ENCODE measurements around the gene TPO.

DNA sequence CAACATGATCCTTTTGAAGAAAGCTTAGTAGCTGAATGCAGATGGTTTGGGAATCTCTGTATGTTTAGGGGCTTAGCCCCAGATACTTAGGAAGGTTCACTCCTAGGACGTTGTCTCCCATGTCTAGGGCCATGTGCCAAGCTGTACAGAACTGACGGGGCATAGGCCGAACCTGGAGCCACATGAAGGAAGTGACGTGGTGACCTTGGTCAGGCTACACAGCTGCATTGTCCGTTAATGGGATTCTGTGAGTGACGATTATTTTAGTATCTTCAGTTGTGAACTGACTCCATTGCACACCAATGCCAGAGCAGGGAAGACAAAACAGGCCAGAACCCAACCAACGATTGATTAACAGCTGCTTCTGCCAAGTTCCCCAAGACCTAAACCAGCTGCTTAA, 139.3 kb downstream of the TPO start:
- no peak for TF ChIP-seq POLR2A (IDR thresholded peaks at IDR 0.05)
- TF ChIP-seq, protein P1, sequence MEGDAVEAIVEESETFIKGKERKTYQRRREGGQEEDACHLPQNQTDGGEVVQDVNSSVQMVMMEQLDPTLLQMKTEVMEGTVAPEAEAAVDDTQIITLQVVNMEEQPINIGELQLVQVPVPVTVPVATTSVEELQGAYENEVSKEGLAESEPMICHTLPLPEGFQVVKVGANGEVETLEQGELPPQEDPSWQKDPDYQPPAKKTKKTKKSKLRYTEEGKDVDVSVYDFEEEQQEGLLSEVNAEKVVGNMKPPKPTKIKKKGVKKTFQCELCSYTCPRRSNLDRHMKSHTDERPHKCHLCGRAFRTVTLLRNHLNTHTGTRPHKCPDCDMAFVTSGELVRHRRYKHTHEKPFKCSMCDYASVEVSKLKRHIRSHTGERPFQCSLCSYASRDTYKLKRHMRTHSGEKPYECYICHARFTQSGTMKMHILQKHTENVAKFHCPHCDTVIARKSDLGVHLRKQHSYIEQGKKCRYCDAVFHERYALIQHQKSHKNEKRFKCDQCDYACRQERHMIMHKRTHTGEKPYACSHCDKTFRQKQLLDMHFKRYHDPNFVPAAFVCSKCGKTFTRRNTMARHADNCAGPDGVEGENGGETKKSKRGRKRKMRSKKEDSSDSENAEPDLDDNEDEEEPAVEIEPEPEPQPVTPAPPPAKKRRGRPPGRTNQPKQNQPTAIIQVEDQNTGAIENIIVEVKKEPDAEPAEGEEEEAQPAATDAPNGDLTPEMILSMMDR (IDR thresholded peaks at IDR 0.05) = no peak
